SK-N-SH (cell line): Measurements from ENCODE around the gene IBTK. TPM values are rescaled to one million over a fixed set of nuclear protein-coding genes. Genes with fewer than 3 reads are reported as not detected.

Experiments
- CTCF ChIA-PET: fragments of 300-600, 350-600 bp; formaldehyde crosslinking; extraction: SDS; loops from one replicate; lab custom pipeline; 2021; lab: Yijun Ruan, JAX
- POLR2A ChIA-PET: fragments of 350-600 bp; sonication (Branson Sonifier 250); formaldehyde crosslinking; extraction: SDS; loops from one replicate; lab custom pipeline; 2020; ENCODE audit warnings: antibody characterized with exemption, inconsistent platforms; lab: Yijun Ruan, JAX
- DNase-seq: peaks from one replicate; pipeline ENCODE4 v3.0.0; 2012
- H2AFZ ChIP-seq: fragments of 200-600 bp; sonication (generic); 2 replicates; pipeline ENCODE4 v1.8.1; 2016; ENCODE audit warnings: antibody characterized with exemption, mild to moderate bottlenecking, low read depth
- H3F3A ChIP-seq: fragments of 200-600 bp; sonication (generic); replicated peaks from 2 replicates; pipeline ENCODE3; 2016; ENCODE audit warnings: antibody characterized with exemption, mild to moderate bottlenecking; ENCODE audit not compliant: insufficient read depth
- H3K27ac ChIP-seq, 2 experiments: fragments of 200-500 bp in 1 of 2; fragments of 200-600 bp in 1 of 2; sonication (Bioruptor generic) in 1 of 2; sonication (generic), shearing (Covaris generic) in 1 of 2; 2 replicates each; pipeline versions ENCODE4 v1.5.1 to v1.6.1; 2014 to 2016; ENCODE audit warnings: low read depth in 2 of 2, inconsistent platforms in 1 of 2, low read length in 1 of 2, mild to moderate bottlenecking in 1 of 2, mixed read lengths in 1 of 2
- H3K27me3 ChIP-seq: fragments of 200-600 bp; sonication (generic), shearing (Covaris generic); 2 replicates; pipeline ENCODE4 v1.6.1; 2016; ENCODE audit warnings: mixed run types; ENCODE audit not compliant: insufficient read depth
- H3K36me3 ChIP-seq, 2 experiments: fragments of 200-500 bp in 1 of 2; fragments of 200-600 bp in 1 of 2; sonication (Bioruptor generic) in 1 of 2; sonication (generic) in 1 of 2; replicated peaks in 1 of 2; 2 replicates each; pipeline versions ENCODE3 to v1.5.1; 2014 to 2016; ENCODE audit warnings: low read length in 1 of 2, mild to moderate bottlenecking in 1 of 2; ENCODE audit not compliant: insufficient read depth in 2 of 2, control insufficient read depth in 1 of 2
- H3K4me1 ChIP-seq, 2 experiments: fragments of 200-500 bp in 1 of 2; fragments of 200-600 bp in 1 of 2; sonication (Bioruptor generic) in 1 of 2; sonication (generic), shearing (Covaris generic) in 1 of 2; 2 replicates each; pipeline versions ENCODE4 v1.5.1 to v1.6.1; 2014 to 2016; ENCODE audit warnings: low read depth in 1 of 2, low read length in 1 of 2, mixed run types in 1 of 2; ENCODE audit not compliant: insufficient read depth in 2 of 2, control insufficient read depth in 1 of 2
- H3K4me2 ChIP-seq: fragments of 200-600 bp; sonication (generic), shearing (Covaris generic); 2 replicates; pipeline ENCODE4 v1.6.1; 2017; ENCODE audit warnings: mixed run types
- H3K4me3 ChIP-seq, 2 experiments: fragments of 200-500 bp in 1 of 2; fragments of 200-600 bp in 1 of 2; sonication (Bioruptor generic) in 1 of 2; sonication (generic), shearing (Covaris generic) in 1 of 2; 2 replicates each; pipeline versions ENCODE4 v1.5.1 to v1.8.1; 2014 to 2016; ENCODE audit warnings: low read depth in 2 of 2, inconsistent platforms in 1 of 2, low read length in 1 of 2, mild to moderate bottlenecking in 1 of 2, mixed read lengths in 1 of 2, moderate library complexity in 1 of 2
- H3K79me2 ChIP-seq: fragments of 200-600 bp; sonication (generic); 2 replicates; pipeline ENCODE4 v1.8.1; 2017; ENCODE audit warnings: mild to moderate bottlenecking; ENCODE audit not compliant: insufficient read depth
- H3K9ac ChIP-seq: fragments of 200-600 bp; sonication (generic); 2 replicates; pipeline ENCODE4 v1.6.1; 2017; ENCODE audit warnings: mixed run types
- H3K9me2 ChIP-seq: fragments of 200-600 bp; sonication (generic); 2 replicates; pipeline ENCODE4 v1.6.1; 2017; ENCODE audit warnings: mixed run types
- H3K9me3 ChIP-seq: fragments of 200-600 bp; sonication (generic); 2 replicates; pipeline ENCODE4 v1.6.1; 2017; ENCODE audit warnings: mixed run types, mild to moderate bottlenecking, moderate library complexity
- H4K20me1 ChIP-seq: fragments of 200-600 bp; sonication (generic); 2 replicates; pipeline ENCODE4 v1.6.1; 2017; ENCODE audit warnings: mild to moderate bottlenecking, mixed run types; ENCODE audit not compliant: insufficient read depth
- EP300 ChIP-seq, 2 experiments: IDR thresholded peaks; 2 replicates each; pipeline versions ENCODE4 v1.4.0 to v1.6.1; 2012; ENCODE audit warnings: borderline replicate concordance in 1 of 2, low read depth in 1 of 2, low read length in 1 of 2
- EZH2phosphoT487 ChIP-seq: fragments of 200-600 bp; sonication (generic); IDR thresholded peaks from 2 replicates; pipeline ENCODE4 v1.6.1; 2017; ENCODE audit warnings: low read depth, mixed run types, mild to moderate bottlenecking, antibody characterized with exemption, moderate library complexity, borderline replicate concordance
- FOXM1 ChIP-seq: IDR thresholded peaks from 2 replicates; pipeline ENCODE4 v1.4.0; 2012; ENCODE audit warnings: low read depth, mild to moderate bottlenecking
- GABPA ChIP-seq: IDR thresholded peaks from 2 replicates; pipeline ENCODE4 v1.4.0; 2012; ENCODE audit warnings: low read depth, mild to moderate bottlenecking
- IRF3 ChIP-seq: fragments of 150-350 bp; IDR thresholded peaks from 2 replicates; pipeline ENCODE4 v1.6.1; 2016; ENCODE audit warnings: mild to moderate bottlenecking, low read depth, low read length
- JUND ChIP-seq: IDR thresholded peaks from 2 replicates; pipeline ENCODE4 v1.4.0; 2012
- MEF2A ChIP-seq: IDR thresholded peaks from 2 replicates; pipeline ENCODE4 v1.4.0; 2012; ENCODE audit warnings: low read depth, borderline replicate concordance
- MXI1 ChIP-seq: IDR thresholded peaks from 2 replicates; pipeline ENCODE4 v1.6.1; 2012; ENCODE audit warnings: mild to moderate bottlenecking, low read depth, low read length, improper control_type of control experiment
- NFIC ChIP-seq: IDR thresholded peaks from 2 replicates; pipeline ENCODE4 v1.4.0; 2012; ENCODE audit warnings: borderline replicate concordance
- PBX3 ChIP-seq: IDR thresholded peaks from 2 replicates; pipeline ENCODE4; 2012
- RAD21 ChIP-seq: IDR thresholded peaks from 2 replicates; pipeline ENCODE4 v1.6.1; 2012; ENCODE audit warnings: mild to moderate bottlenecking, low read length
- RXRA ChIP-seq: IDR thresholded peaks from 2 replicates; pipeline ENCODE4 v1.4.0; 2012; ENCODE audit warnings: low read depth, mild to moderate bottlenecking, borderline replicate concordance
- SIN3A ChIP-seq: IDR thresholded peaks from 2 replicates; pipeline ENCODE4 v1.6.1; 2012; ENCODE audit warnings: low read depth, mild to moderate bottlenecking, low read length, moderate library complexity, borderline replicate concordance
- SMC3 ChIP-seq: IDR thresholded peaks from 2 replicates; pipeline ENCODE4 v1.6.1; 2012; ENCODE audit warnings: low read depth, low read length, improper control_type of control experiment
- TAF1 ChIP-seq: IDR thresholded peaks from 2 replicates; pipeline ENCODE4 v1.6.1; 2012; ENCODE audit warnings: low read depth, mild to moderate bottlenecking, low read length, moderate library complexity, borderline replicate concordance
- TCF12 ChIP-seq: IDR thresholded peaks from 2 replicates; pipeline ENCODE4 v1.4.0; 2012
- TEAD4 ChIP-seq: IDR thresholded peaks from 2 replicates; pipeline ENCODE4 v1.4.0; 2012; ENCODE audit warnings: mild to moderate bottlenecking, borderline replicate concordance; ENCODE audit not compliant: insufficient read depth
- USF2 ChIP-seq: fragments of 150-350 bp; IDR thresholded peaks from 2 replicates; pipeline ENCODE4 v1.6.1; 2017; ENCODE audit warnings: antibody characterized with exemption, low read length, low read depth, borderline replicate concordance
- ZBTB33 ChIP-seq: IDR thresholded peaks from 2 replicates; pipeline ENCODE4 v1.4.0; 2012; ENCODE audit warnings: low read depth, borderline replicate concordance
- WGBS: methylation state at CpG from one replicate; pipeline ENCODE4 v1.1.6; 2017; ENCODE audit warnings: low lambda C conversion rate; 5-methylcytosine and 5-hydroxymethylcytosine counted together
- polyA plus RNA-seq, 3 experiments: library from polyadenylated mRNA; depleted of rRNA; stranded (reverse); fragments of >200 nt; gene quantifications; 2 replicates each; pipeline ENCODE4 v1.2.3, GENCODE V29; 2012

The IBTK gene
- polyA plus RNA-seq, 1 of the 3 experiments (the other 2 are of a cell fraction) = 9.5 TPM

DNA sequence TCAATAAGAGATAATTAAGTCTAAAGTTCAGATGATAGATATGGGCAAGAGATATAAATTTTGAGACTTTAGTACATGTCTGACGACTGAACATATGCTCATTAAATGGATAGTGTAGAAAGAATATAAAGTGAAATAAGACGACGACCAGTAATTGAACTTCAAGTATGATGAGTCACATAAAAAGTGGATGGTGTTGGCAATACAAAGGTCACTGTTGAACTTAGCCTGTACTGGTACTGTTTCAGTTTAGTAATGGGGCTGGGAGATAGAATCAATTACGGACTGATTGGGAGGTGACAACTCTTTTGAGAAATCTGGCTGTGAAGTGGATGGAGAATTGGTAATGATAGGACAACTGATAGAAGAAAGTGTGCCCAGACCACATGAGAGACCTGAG is 68.1 kb downstream of the IBTK start:
- Histone ChIP-seq H4K20me1 (no peaks in the 10 kb centered on the region), H3K4me1 (peaks cover 6 to 33% of the 10 kb centered on the region in 2 experiments), H3K79me2 (peaks cover 22% of the 10 kb centered on the region), H3K9me3 (no peaks in the 10 kb centered on the region), H3K36me3 (peaks cover 54 to 86% of the 10 kb centered on the region in 2 experiments), H3K4me3 (no peak overlapping the region), H3F3A (peaks cover 38% of the 10 kb centered on the region)
- WGBS = 83% methylated on average over 4 of the region's 4 CpGs
- DNase-seq = no peak
- CTCF ChIA-PET = interaction anchor here (1.8 kb wide), 1 partner anchor 426 kb away, joined by 7 read pairs; no protein-coding TSS in a partner anchor
- TF ChIP-seq USF2 (no peak), TAF1 (no peak), SMC3 (no peak), TCF12 (no peak)
- TF ChIP-seq, all 33 proteins: peak for 0
- H3K9ac ChIP-seq = no peak overlapping the region
- no peaks in the 10 kb centered on the region for H3K27me3 ChIP-seq
- peak overlapping the region in 1 of 2 experiments; percentile 51; a peak in 1 of 4 replicates for H3K27ac ChIP-seq
- no peak overlapping the region for H3K4me2 ChIP-seq
- no peaks in the 10 kb centered on the region for H3K9me2 ChIP-seq
- POLR2A ChIA-PET = no interaction called here
- H2AFZ ChIP-seq = no peak overlapping the region

GRCh38 chr6:82178759-82179112 is 68.8 kb downstream of the IBTK start:
- H3K4me2 ChIP-seq = no peak overlapping the region
- 82% methylated on average over 1 of the region's 1 CpG for WGBS
- ChIA-PET POLR2A (no interaction called here), CTCF (interaction anchor here (0.6 to 1.8 kb wide), 8 partner anchors 9 to 1437 kb away, joined by 3 to 7 read pairs (median 3); no protein-coding TSS in a partner anchor)
- no peak for DNase-seq
- H3K4me1 ChIP-seq = peaks cover 3 to 30% of the 10 kb centered on the region in 2 experiments
- H3K9me2 ChIP-seq = no peaks in the 10 kb centered on the region
- no peaks in the 10 kb centered on the region for H3K9me3 ChIP-seq
- peaks cover 22% of the 10 kb centered on the region for H3K79me2 ChIP-seq
- no peaks in the 10 kb centered on the region for H4K20me1 ChIP-seq
- H3K27ac ChIP-seq = peak overlapping the region; percentile 17 to 51; a peak in 2 of 4 replicates
- no peak overlapping the region for H3K4me3 ChIP-seq
- H3K36me3 ChIP-seq = peaks cover 60 to 83% of the 10 kb centered on the region in 2 experiments
- no peak overlapping the region for H3K9ac ChIP-seq
- H3F3A ChIP-seq = peaks cover 36% of the 10 kb centered on the region
- TF ChIP-seq GABPA (no peak), MXI1 (no peak), JUND (no peak), TAF1 (no peak), NFIC (no peak), IRF3 (no peak), RAD21 (no peak), TEAD4 (no peak), USF2 (no peak), EP300 (IDR thresholded peaks at IDR 0.05; ENCODE audit: borderline replicate concordance in 1 of 2, low read depth in 1 of 2, low read length in 1 of 2) (no peak), MEF2A (no peak), ZBTB33 (no peak), RXRA (no peak), SIN3A (no peak), FOXM1 (no peak), PBX3 (no peak), EZH2phosphoT487 (no peak)
- H2AFZ ChIP-seq = no peak overlapping the region
- H3K27me3 ChIP-seq = no peaks in the 10 kb centered on the region
